ENCODE measurements around the gene ROCK2. TPM values are rescaled to one million over a fixed set of nuclear protein-coding genes. Genes with fewer than 3 reads are reported as not detected.
"Not testable (repeated sequence)": the region's sequence is repeated elsewhere in the genome, so short reads cannot be mapped to it uniquely, and the experiment has no call there.

ROCK2 gene
- polyA plus RNA-seq, 2 donors = 3.4 to 5.4 TPM

DNA sequence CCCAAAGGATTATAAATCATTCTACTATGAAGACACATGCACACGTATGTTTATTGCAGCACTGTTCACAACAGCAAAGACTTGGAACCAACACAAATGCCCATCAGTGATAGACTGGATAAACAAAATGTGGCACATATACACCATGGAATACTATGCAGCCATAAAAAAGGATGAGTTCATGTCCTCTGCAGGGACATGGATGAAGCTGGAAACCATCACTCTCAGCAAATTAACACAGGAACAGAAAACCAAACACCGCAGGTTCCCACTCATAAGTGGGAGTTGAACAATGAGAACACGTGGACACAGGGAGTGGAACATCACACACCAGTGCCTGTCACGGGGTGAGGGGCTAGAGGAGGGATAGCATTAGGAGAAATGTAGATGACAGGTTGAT lies 92.0 kb downstream of the ROCK2 start:
- not testable (repeated sequence) for H3K4me3 ChIP-seq (ENCODE audit: low read depth in 1 of 2, low read length in 2 of 2); H3K4me1 ChIP-seq (ENCODE audit: control insufficient read depth in 2 of 2, insufficient read depth in 2 of 2, low read length in 1 of 2); H3K9me3 ChIP-seq (ENCODE audit: control insufficient read depth in 2 of 2, insufficient read depth in 1 of 2, low read depth in 1 of 2, low read length in 1 of 2); H3K27me3 ChIP-seq (ENCODE audit: control insufficient read depth in 1 of 2, insufficient read depth in 2 of 2, low read length in 2 of 2); H3K36me3 ChIP-seq (ENCODE audit: control insufficient read depth in 2 of 2, insufficient read depth in 2 of 2, low read length in 1 of 2); H3K27ac ChIP-seq (ENCODE audit: low read depth in 2 of 2, low read length in 1 of 2)
- 97 to 98% methylated on average over 4 of the region's 4 CpGs for WGBS, 2 donors

DNA sequence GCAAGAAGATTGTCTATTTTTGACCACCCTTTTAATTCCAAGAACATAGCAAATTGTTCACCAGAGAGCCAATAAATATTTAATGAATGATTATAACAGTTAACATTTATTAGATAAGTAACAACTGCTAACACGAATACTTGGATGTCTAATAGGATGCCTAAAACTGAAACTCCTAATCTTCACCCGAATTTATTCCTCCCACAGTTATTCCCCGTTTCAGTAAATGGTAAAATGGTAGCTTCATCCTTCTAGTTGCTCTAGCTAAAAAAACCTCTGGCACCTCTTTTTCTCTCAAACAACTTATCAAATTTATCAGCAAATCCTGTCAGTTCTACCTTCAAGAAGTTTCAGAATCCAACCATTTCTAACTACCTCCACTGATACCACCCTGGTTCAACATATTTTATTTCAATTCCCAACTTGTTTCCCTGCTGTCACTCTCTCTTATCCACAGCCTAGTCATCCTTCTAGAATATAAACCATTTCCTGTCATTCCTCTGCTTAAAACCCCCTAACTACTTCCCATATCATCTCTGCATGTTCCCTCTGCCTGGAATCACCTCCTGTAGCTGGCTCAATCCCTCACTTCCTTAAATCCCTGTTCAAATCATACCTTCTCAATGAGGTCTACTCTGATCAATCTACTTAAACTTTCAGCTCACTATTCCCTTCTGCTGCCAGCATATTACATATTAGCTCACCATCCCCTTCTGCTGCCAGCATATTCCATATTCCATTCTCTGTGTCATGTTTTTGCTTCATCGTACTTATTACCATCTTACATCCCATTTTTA lies 93.8 kb downstream of the ROCK2 start:
- no peaks in the 10 kb centered on the region for H3K9me3 ChIP-seq (ENCODE audit: control insufficient read depth in 2 of 2, insufficient read depth in 1 of 2, low read depth in 1 of 2, low read length in 1 of 2)

DNA sequence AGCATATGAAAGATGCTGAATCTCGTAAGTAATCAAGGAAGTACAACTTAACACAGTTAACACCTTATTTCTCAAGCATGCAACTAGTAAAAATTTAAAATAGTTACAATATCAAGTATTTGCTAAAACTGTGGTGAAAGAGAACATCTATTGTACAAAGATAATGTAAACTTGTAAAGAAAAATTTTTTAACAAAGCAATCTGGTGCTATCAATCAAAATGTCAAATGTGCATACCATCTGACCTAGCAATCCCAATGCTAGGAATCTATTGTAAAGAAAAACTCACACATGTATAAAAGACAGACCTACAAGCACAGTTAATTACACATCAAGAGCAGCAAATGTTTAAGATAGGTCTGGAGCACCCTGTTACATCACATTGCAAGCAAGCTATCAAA lies 99.1 kb downstream of the ROCK2 start:
- H3K4me3 ChIP-seq (ENCODE audit: low read depth in 1 of 2, low read length in 2 of 2) = no peak overlapping the region
- no peaks in the 10 kb centered on the region for H3K9me3 ChIP-seq (ENCODE audit: control insufficient read depth in 2 of 2, insufficient read depth in 1 of 2, low read depth in 1 of 2, low read length in 1 of 2)
- H3K27me3 ChIP-seq (ENCODE audit: control insufficient read depth in 1 of 2, insufficient read depth in 2 of 2, low read length in 2 of 2) = no peaks in the 10 kb centered on the region
- no peaks in the 10 kb centered on the region for H3K4me1 ChIP-seq (ENCODE audit: control insufficient read depth in 2 of 2, insufficient read depth in 2 of 2, low read length in 1 of 2)
- H3K36me3 ChIP-seq (ENCODE audit: control insufficient read depth in 2 of 2, insufficient read depth in 2 of 2, low read length in 1 of 2) = no peaks in the 10 kb centered on the region
- 87 to 93% methylated on average over 1 of the region's 1 CpG for WGBS, 2 donors
- H3K27ac ChIP-seq (ENCODE audit: low read depth in 2 of 2, low read length in 1 of 2) = no peak overlapping the region

More for the DNA sequence above, 93.8 kb downstream of the ROCK2 start:
- Histone ChIP-seq H3K4me3 (ENCODE audit: low read depth in 1 of 2, low read length in 2 of 2) (no peak overlapping the region), H3K4me1 (ENCODE audit: control insufficient read depth in 2 of 2, insufficient read depth in 2 of 2, low read length in 1 of 2) (no peaks in the 10 kb centered on the region), H3K27ac (ENCODE audit: low read depth in 2 of 2, low read length in 1 of 2) (no peak overlapping the region), H3K27me3 (ENCODE audit: control insufficient read depth in 1 of 2, insufficient read depth in 2 of 2, low read length in 2 of 2) (no peaks in the 10 kb centered on the region), H3K36me3 (ENCODE audit: control insufficient read depth in 2 of 2, insufficient read depth in 2 of 2, low read length in 1 of 2) (no peaks in the 10 kb centered on the region)
- 71 to 73% methylated on average over 4 of the region's 4 CpGs for WGBS, 2 donors

DNA sequence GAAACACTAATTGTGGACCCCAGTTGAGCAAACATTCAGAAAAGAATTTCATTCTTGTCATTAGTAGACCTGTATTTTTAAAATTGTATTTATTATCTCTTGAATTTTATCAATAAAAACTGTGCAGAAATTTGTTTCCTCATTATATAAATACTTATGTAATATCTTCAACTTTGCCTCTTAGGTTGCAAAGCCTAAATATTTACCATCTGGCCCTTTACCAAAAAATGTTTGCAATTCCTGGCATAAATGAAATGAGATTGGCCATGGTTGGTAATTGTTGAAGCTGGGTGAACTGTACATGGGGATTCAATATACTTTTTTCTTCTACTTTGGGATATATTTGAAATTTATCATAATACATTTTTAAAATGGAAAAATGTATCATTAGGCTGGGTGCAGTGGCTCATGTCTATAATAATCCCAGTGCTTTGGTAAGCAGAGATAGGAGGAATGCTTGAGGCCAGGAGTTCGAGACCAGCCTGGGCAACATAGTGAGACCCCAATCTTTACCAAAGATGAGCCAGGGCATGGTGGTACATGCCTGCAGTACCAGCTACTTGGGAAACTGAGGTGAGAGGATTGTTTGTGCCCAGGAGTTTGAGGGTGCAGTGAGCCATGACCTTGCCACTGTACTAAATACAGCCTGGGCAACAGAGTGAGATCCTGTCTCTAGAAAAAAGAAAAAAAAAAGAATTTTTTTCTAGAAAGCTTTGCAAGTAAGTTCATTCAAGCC lies 100.2 kb downstream of the ROCK2 start:
- no peak overlapping the region for H3K4me3 ChIP-seq (ENCODE audit: low read depth in 1 of 2, low read length in 2 of 2)
- H3K4me1 ChIP-seq (ENCODE audit: control insufficient read depth in 2 of 2, insufficient read depth in 2 of 2, low read length in 1 of 2) = no peaks in the 10 kb centered on the region
- no peaks in the 10 kb centered on the region for H3K27me3 ChIP-seq (ENCODE audit: control insufficient read depth in 1 of 2, insufficient read depth in 2 of 2, low read length in 2 of 2)
- no peak overlapping the region for H3K27ac ChIP-seq (ENCODE audit: low read depth in 2 of 2, low read length in 1 of 2)
- 99 to 100% methylated on average over 1 of the region's 1 CpG for WGBS, 2 donors
- H3K36me3 ChIP-seq (ENCODE audit: control insufficient read depth in 2 of 2, insufficient read depth in 2 of 2, low read length in 1 of 2) = no peaks in the 10 kb centered on the region
- no peaks in the 10 kb centered on the region for H3K9me3 ChIP-seq (ENCODE audit: control insufficient read depth in 2 of 2, insufficient read depth in 1 of 2, low read depth in 1 of 2, low read length in 1 of 2)

DNA sequence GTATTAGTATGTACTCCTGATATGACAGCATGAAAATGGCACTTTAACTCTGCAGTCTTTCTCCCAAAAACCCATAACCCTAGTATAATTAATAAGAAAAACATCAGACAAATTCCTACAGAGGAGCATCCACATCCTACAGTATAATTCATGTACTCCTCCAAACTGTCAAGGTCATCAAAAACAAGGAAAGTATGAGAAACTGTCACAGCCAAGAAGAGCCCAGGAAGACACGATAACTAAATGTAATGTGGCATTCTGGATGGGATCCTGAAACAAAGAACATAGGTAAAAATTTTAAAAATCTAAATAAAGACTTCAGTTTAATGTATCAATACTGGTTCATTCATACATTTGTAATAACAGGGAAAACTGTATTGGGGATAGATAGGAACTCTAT lies 100.9 kb downstream of the ROCK2 start:
- Histone ChIP-seq H3K4me1 (ENCODE audit: control insufficient read depth in 2 of 2, insufficient read depth in 2 of 2, low read length in 1 of 2) (no peaks in the 10 kb centered on the region), H3K4me3 (ENCODE audit: low read depth in 1 of 2, low read length in 2 of 2) (no peak overlapping the region), H3K27ac (ENCODE audit: low read depth in 2 of 2, low read length in 1 of 2) (no peak overlapping the region), H3K27me3 (ENCODE audit: control insufficient read depth in 1 of 2, insufficient read depth in 2 of 2, low read length in 2 of 2) (no peaks in the 10 kb centered on the region), H3K9me3 (ENCODE audit: control insufficient read depth in 2 of 2, insufficient read depth in 1 of 2, low read depth in 1 of 2, low read length in 1 of 2) (no peaks in the 10 kb centered on the region), H3K36me3 (ENCODE audit: control insufficient read depth in 2 of 2, insufficient read depth in 2 of 2, low read length in 1 of 2) (no peaks in the 10 kb centered on the region)
- 94 to 97% methylated on average over 1 of the region's 1 CpG for WGBS, 2 donors

DNA sequence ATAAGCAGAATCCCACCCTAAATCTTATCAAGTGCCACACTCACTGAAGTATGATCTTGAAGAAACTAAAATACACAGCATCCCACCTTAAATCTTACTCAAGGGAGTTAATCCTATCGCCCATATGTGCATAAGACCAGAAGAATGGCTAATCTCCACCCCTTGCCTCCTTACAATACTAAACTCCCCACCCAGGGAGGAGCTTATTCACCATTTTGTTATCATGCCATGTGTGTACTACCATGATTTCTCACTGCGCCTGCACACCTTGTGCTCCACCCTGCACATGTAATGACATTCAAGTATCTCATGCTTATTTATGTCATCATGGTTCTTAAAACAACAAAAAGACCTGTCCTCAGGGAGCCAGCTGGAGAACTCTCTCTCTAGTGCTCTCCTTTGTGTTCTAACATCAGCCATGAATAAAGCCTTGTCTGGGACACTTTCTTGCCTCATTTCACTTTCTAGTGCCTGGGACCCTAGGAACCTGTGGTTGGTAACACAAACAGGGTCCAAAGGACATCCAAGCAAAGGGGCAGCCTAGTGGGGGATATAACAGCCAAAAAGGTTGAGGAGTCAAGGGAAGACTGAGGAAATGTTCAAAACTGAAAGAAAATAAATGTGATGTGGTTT lies 101.8 kb downstream of the ROCK2 start:
- no peak overlapping the region for H3K27ac ChIP-seq (ENCODE audit: low read depth in 2 of 2, low read length in 1 of 2)
- no peaks in the 10 kb centered on the region for H3K36me3 ChIP-seq (ENCODE audit: control insufficient read depth in 2 of 2, insufficient read depth in 2 of 2, low read length in 1 of 2)
- H3K27me3 ChIP-seq (ENCODE audit: control insufficient read depth in 1 of 2, insufficient read depth in 2 of 2, low read length in 2 of 2) = no peaks in the 10 kb centered on the region
- no peaks in the 10 kb centered on the region for H3K9me3 ChIP-seq (ENCODE audit: control insufficient read depth in 2 of 2, insufficient read depth in 1 of 2, low read depth in 1 of 2, low read length in 1 of 2)
- no peaks in the 10 kb centered on the region for H3K4me1 ChIP-seq (ENCODE audit: control insufficient read depth in 2 of 2, insufficient read depth in 2 of 2, low read length in 1 of 2)
- 97 to 98% methylated on average over 2 of the region's 2 CpGs for WGBS, 2 donors
- H3K4me3 ChIP-seq (ENCODE audit: low read depth in 1 of 2, low read length in 2 of 2) = no peak overlapping the region

DNA sequence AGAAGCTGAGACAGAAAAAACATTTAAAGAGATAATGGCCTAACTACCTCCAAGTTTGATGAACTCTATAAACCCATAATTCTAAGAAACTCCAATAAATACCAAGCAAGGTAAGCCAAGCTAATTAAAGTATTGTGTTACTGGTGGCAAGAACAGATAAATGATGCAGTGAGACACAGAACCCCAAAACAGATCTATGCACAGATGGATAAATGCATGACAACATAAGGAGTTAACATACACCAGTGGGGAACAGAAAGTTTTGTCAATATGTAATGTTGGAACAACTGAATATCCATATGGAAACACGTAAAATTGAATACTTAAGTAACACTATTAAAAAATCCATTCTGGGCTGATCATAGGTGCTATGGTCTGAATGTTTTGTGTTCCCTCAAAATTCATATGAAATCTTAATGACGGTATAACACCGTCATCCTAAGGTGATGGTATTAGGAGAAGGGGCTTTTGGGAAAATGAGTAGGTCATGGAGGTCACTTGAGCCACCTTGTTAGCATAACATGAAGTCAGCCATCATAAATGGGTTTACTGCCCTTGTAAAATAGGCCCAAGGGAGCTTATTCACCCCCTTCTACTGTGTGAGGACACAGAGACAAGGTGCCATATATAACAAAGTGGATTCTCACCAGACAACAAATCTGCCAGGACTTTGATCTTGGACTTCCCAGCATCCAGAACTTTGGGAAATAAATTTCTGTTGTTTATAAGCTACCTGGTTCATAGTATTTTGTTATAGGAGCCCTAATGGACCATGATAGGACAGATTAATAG lies 102.8 kb downstream of the ROCK2 start:
- WGBS, 2 donors = 98 to 100% methylated on average over 3 of the region's 3 CpGs
- no peaks in the 10 kb centered on the region for H3K4me1 ChIP-seq (ENCODE audit: control insufficient read depth in 2 of 2, insufficient read depth in 2 of 2, low read length in 1 of 2)
- no peaks in the 10 kb centered on the region for H3K9me3 ChIP-seq (ENCODE audit: control insufficient read depth in 2 of 2, insufficient read depth in 1 of 2, low read depth in 1 of 2, low read length in 1 of 2)

DNA sequence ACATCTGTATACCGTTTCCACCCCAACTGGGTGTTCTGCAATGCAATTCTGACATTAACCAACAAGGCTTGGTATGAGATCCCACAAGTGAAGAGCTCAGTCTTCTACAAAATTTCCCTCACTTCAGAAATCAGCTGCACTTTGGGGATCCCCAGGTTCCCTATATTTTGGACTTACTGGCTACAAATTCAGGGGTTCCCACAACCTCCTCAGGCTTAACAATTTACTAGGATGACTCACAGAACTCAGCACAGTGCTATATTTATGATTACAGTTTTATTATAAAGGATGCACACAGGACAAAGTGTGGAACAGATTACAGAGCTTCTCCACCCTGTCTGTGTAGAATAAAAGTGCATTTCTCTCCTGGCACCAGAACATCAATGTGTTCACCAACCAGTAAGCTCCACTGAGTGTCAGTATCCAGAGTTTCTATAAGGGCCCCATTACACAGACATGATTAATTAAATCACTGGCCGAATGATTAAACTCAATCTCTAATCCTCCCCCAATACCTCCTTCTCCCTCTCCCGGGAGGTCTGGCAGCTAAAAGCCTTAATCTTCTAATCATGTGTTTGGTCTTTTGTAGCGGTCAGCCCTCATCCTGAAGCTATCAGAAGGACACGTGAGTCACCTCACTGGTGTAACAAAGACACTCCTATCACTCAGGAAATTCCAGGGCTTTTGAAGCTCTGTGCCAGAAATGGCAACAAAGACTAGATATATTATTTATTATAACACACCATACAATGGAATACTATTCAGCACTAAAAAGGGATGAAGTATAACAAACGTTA lies 104.6 kb downstream of the ROCK2 start:
- Histone ChIP-seq H3K27me3 (ENCODE audit: control insufficient read depth in 1 of 2, insufficient read depth in 2 of 2, low read length in 2 of 2) (no peaks in the 10 kb centered on the region), H3K36me3 (ENCODE audit: control insufficient read depth in 2 of 2, insufficient read depth in 2 of 2, low read length in 1 of 2) (peaks cover 0 to 2% of the 10 kb centered on the region in 2 donors), H3K9me3 (ENCODE audit: control insufficient read depth in 2 of 2, insufficient read depth in 1 of 2, low read depth in 1 of 2, low read length in 1 of 2) (no peaks in the 10 kb centered on the region), H3K4me3 (ENCODE audit: low read depth in 1 of 2, low read length in 2 of 2) (no peak overlapping the region), H3K4me1 (ENCODE audit: control insufficient read depth in 2 of 2, insufficient read depth in 2 of 2, low read length in 1 of 2) (no peaks in the 10 kb centered on the region), H3K27ac (ENCODE audit: low read depth in 2 of 2, low read length in 1 of 2) (no peak overlapping the region)
- 82 to 84% methylated on average over 6 of the region's 6 CpGs for WGBS, 2 donors

More for the DNA sequence above, 102.8 kb downstream of the ROCK2 start:
- H3K36me3 ChIP-seq (ENCODE audit: control insufficient read depth in 2 of 2, insufficient read depth in 2 of 2, low read length in 1 of 2) = no peaks in the 10 kb centered on the region
- no peaks in the 10 kb centered on the region for H3K27me3 ChIP-seq (ENCODE audit: control insufficient read depth in 1 of 2, insufficient read depth in 2 of 2, low read length in 2 of 2)
- no peak overlapping the region for H3K27ac ChIP-seq (ENCODE audit: low read depth in 2 of 2, low read length in 1 of 2)
- H3K4me3 ChIP-seq (ENCODE audit: low read depth in 1 of 2, low read length in 2 of 2) = no peak overlapping the region
